HepG2 (cell line): ENCODE measurements around the gene PANK2. TPM values are rescaled to one million over a fixed set of nuclear protein-coding genes. Genes with fewer than 3 reads are reported as not detected.

Experiments
- ADNP ChIP-seq: sonication (generic); formaldehyde crosslinking; IDR thresholded peaks from 2 replicates; pipeline ENCODE4 v1.4.0; 2020; ENCODE audit warnings: missing genetic modification reagents
- CEBPB ChIP-seq: IDR thresholded peaks from 2 replicates; pipeline ENCODE4 v1.6.1; 2011; ENCODE audit warnings: low read depth, low read length, improper control_type of control experiment, borderline replicate concordance
- CEBPG ChIP-seq: IDR thresholded peaks from 2 replicates; pipeline ENCODE4 v1.6.1; 2016
- HDAC1 ChIP-seq: sonication (generic); formaldehyde crosslinking; IDR thresholded peaks from 2 replicates; pipeline ENCODE4 v1.5.1; 2020; ENCODE audit warnings: mild to moderate bottlenecking, missing genetic modification reagents
- HHEX ChIP-seq: IDR thresholded peaks from 2 replicates; pipeline ENCODE4 v1.6.1; 2016; ENCODE audit warnings: control low read depth
- HMGXB4 ChIP-seq, 2 experiments: sonication (generic) in 1 of 2; formaldehyde crosslinking in 1 of 2; IDR thresholded peaks; 2 replicates each; pipeline versions ENCODE4 v1.4.0 to v1.6.1; 2018 to 2020; ENCODE audit warnings: missing genetic modification reagents in 2 of 2, borderline replicate concordance in 1 of 2, low read depth in 1 of 2, mild to moderate bottlenecking in 1 of 2, missing biosample characterization in 1 of 2
- HNF4A ChIP-seq: sonication (generic); formaldehyde crosslinking; IDR thresholded peaks from 2 replicates; pipeline ENCODE4 v1.4.0; 2020; ENCODE audit warnings: missing genetic modification reagents
- HNRNPUL1 ChIP-seq: fragments of 200-400 bp; formaldehyde crosslinking; IDR thresholded peaks from 2 replicates; pipeline ENCODE4 v1.6.1; 2017; ENCODE audit warnings: low read depth, mild to moderate bottlenecking, low read length, moderate library complexity
- KAT2B ChIP-seq: fragments of 150-350 bp; IDR thresholded peaks from 2 replicates; pipeline ENCODE4 v1.6.1; 2014; ENCODE audit warnings: low read depth, low read length, borderline replicate concordance
- KDM1A ChIP-seq: IDR thresholded peaks from 2 replicates; pipeline ENCODE4 v1.6.1; 2016; ENCODE audit warnings: missing compliant biosample characterization
- MAZ ChIP-seq, 2 experiments: sonication (generic) in 1 of 2; formaldehyde crosslinking in 1 of 2; IDR thresholded peaks; 2 replicates each; pipeline versions ENCODE4 v1.5.0 to v1.6.1; 2012 to 2020; ENCODE audit warnings: low read depth in 2 of 2, mild to moderate bottlenecking in 2 of 2, borderline replicate concordance in 1 of 2, improper control_type of control experiment in 1 of 2, low read length in 1 of 2, missing genetic modification reagents in 1 of 2, moderate library complexity in 1 of 2
- MIXL1 ChIP-seq: IDR thresholded peaks from 2 replicates; pipeline ENCODE4 v1.6.1; 2016
- NR0B2 ChIP-seq: sonication (generic); formaldehyde crosslinking; IDR thresholded peaks from 2 replicates; pipeline ENCODE4 v1.4.0; 2020; ENCODE audit warnings: mild to moderate bottlenecking, missing genetic modification reagents
- NR2F6 ChIP-seq, 2 experiments: IDR thresholded peaks; 2 replicates each; pipeline ENCODE4 v1.6.1; 2016; ENCODE audit warnings: antibody characterized with exemption in 1 of 2, mild to moderate bottlenecking in 1 of 2
- RAD21 ChIP-seq: fragments of 450-650 bp; formaldehyde crosslinking; IDR thresholded peaks from 2 replicates; pipeline ENCODE4 v1.5.0; 2020; ENCODE audit warnings: mild to moderate bottlenecking
- TCF7 ChIP-seq: sonication (generic); IDR thresholded peaks from 2 replicates; pipeline ENCODE4 v1.6.1; 2016; ENCODE audit warnings: antibody characterized with exemption, low read depth
- ZFP36L2 ChIP-seq: sonication (generic); formaldehyde crosslinking; IDR thresholded peaks from 2 replicates; pipeline ENCODE4 v1.4.0; 2020; ENCODE audit warnings: missing genetic modification reagents
- ZFP37 ChIP-seq: sonication (generic); formaldehyde crosslinking; IDR thresholded peaks from 2 replicates; pipeline ENCODE4 v1.4.0; 2020; ENCODE audit warnings: missing genetic modification reagents, borderline replicate concordance
- ZKSCAN1 ChIP-seq: fragments of 150-350 bp; IDR thresholded peaks from 2 replicates; pipeline ENCODE4 v1.6.1; 2014; ENCODE audit warnings: low read length
- ZNF335 ChIP-seq: sonication (generic); formaldehyde crosslinking; IDR thresholded peaks from 2 replicates; pipeline ENCODE4 v1.4.0; 2020; ENCODE audit warnings: missing genetic modification reagents
- ZNF619 ChIP-seq: sonication (generic); formaldehyde crosslinking; IDR thresholded peaks from 2 replicates; pipeline ENCODE4 v1.4.0; 2020; ENCODE audit warnings: mild to moderate bottlenecking, missing genetic modification reagents
- ZNF749 ChIP-seq: sonication (generic); formaldehyde crosslinking; IDR thresholded peaks from 2 replicates; pipeline ENCODE4 v1.8.0; 2022; ENCODE audit warnings: mild to moderate bottlenecking, missing genetic modification reagents, moderate library complexity, borderline replicate concordance
- polyA plus RNA-seq, 8 experiments: library from polyadenylated mRNA; depleted of rRNA in 3 of 8; stranded (reverse) in 7 of 8; unstranded in 1 of 8; fragments of >200 nt; fragmentation: Illumina TruSeq in 4 of 8; extraction: Trizol in 4 of 8; gene quantifications; 2 replicates each; pipeline versions ENCODE4 v1.2.1 to v1.2.3, GENCODE V29; 2011 to 2016; ENCODE audit warnings: low read depth in 4 of 8, missing spikeins in 1 of 8, mixed read lengths in 1 of 8; ENCODE audit not compliant: insufficient read depth in 1 of 8
- total RNA-seq, 5 experiments: library from RNA; depleted of rRNA; stranded (reverse); fragments of >200 nt; fragmentation: Illumina TruSeq; extraction: Trizol; gene quantifications; 2 replicates each; pipeline ENCODE4 v1.2.3, GENCODE V29; 2016; ENCODE audit warnings: low read depth in 1 of 5
- TF ChIP-seq, protein P1 (sequence below): IDR thresholded peaks from 2 replicates; pipeline ENCODE4 v1.4.0; 2020; ENCODE audit warnings: mild to moderate bottlenecking, missing genetic modification reagents
- TF ChIP-seq, protein P2 (sequence below): sonication (generic); formaldehyde crosslinking; IDR thresholded peaks from 2 replicates; pipeline ENCODE4 v1.5.1; 2020; ENCODE audit warnings: mild to moderate bottlenecking, missing genetic modification reagents, moderate library complexity

PANK2 gene
- total and polyA plus RNA-seq, 2 of the 13 experiments (the other 11 are each of a cell fraction or from before 2014, with no cell fraction given) = 39.2 to 123 TPM

DNA sequence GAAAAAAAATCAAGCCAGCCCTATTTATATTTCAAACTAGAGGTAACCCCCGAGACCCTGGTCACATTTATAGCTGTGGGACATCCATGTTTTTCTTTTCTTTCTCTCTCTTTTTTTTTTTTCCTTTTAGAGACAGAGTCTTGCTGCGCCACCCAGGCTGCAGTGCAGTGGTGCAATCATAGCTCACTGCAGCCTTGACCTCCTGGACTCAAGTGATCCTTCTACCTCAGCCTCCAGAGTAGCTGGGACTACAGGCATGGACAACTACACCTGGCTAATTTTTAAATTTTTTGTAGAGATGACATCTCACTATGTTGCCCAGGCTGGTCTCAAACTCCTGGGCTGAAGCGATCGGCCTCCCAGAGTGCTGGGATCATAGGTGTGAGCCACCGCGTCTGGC lies 30.5 kb upstream of the PANK2 start (continued):
- TF ChIP-seq NR0B2 (CRISPR knock-in tag) (no peak), RAD21 (CRISPR knock-in tag) (no peak), HMGXB4 (CRISPR knock-in tag; IDR thresholded peaks at IDR 0.05; ENCODE audit: borderline replicate concordance in 1 of 2, low read depth in 1 of 2) (no peak), TCF7 (no peak), ZNF335 (CRISPR knock-in tag) (no peak), HDAC1 (CRISPR knock-in tag) (no peak), KDM1A (CRISPR knock-in tag) (no peak), KAT2B (no peak), NR2F6 (IDR thresholded peaks at IDR 0.05) (no peak), NR2F6 (CRISPR knock-in tag; IDR thresholded peaks at IDR 0.05) (no peak), ZKSCAN1 (no peak), MAZ (IDR thresholded peaks at IDR 0.05; ENCODE audit: borderline replicate concordance, low read depth, low read length) (no peak), MAZ (CRISPR knock-in tag; IDR thresholded peaks at IDR 0.05; ENCODE audit: low read depth) (no peak), ZFP36L2 (CRISPR knock-in tag) (no peak), ADNP (CRISPR knock-in tag) (no peak), CEBPG (peak; percentile 51; the same call in 1 of the 2 replicates), ZNF619 (CRISPR knock-in tag) (no peak), ZNF749 (CRISPR knock-in tag) (no peak), ZFP37 (CRISPR knock-in tag) (no peak), HNF4A (peak; percentile 63), HNRNPUL1 (no peak), MIXL1 (CRISPR knock-in tag) (no peak), HHEX (CRISPR knock-in tag) (no peak), CEBPB (peak; percentile 51; the same call in 1 of the 2 replicates)
- TF ChIP-seq, protein P1, sequence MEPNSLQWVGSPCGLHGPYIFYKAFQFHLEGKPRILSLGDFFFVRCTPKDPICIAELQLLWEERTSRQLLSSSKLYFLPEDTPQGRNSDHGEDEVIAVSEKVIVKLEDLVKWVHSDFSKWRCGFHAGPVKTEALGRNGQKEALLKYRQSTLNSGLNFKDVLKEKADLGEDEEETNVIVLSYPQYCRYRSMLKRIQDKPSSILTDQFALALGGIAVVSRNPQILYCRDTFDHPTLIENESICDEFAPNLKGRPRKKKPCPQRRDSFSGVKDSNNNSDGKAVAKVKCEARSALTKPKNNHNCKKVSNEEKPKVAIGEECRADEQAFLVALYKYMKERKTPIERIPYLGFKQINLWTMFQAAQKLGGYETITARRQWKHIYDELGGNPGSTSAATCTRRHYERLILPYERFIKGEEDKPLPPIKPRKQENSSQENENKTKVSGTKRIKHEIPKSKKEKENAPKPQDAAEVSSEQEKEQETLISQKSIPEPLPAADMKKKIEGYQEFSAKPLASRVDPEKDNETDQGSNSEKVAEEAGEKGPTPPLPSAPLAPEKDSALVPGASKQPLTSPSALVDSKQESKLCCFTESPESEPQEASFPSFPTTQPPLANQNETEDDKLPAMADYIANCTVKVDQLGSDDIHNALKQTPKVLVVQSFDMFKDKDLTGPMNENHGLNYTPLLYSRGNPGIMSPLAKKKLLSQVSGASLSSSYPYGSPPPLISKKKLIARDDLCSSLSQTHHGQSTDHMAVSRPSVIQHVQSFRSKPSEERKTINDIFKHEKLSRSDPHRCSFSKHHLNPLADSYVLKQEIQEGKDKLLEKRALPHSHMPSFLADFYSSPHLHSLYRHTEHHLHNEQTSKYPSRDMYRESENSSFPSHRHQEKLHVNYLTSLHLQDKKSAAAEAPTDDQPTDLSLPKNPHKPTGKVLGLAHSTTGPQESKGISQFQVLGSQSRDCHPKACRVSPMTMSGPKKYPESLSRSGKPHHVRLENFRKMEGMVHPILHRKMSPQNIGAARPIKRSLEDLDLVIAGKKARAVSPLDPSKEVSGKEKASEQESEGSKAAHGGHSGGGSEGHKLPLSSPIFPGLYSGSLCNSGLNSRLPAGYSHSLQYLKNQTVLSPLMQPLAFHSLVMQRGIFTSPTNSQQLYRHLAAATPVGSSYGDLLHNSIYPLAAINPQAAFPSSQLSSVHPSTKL = 0 out of 2 replicates have a peak, but pooled peaks have one; percentile 12
- TF ChIP-seq, protein P2, sequence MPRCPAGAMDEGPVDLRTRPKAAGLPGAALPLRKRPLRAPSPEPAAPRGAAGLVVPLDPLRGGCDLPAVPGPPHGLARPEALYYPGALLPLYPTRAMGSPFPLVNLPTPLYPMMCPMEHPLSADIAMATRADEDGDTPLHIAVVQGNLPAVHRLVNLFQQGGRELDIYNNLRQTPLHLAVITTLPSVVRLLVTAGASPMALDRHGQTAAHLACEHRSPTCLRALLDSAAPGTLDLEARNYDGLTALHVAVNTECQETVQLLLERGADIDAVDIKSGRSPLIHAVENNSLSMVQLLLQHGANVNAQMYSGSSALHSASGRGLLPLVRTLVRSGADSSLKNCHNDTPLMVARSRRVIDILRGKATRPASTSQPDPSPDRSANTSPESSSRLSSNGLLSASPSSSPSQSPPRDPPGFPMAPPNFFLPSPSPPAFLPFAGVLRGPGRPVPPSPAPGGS = no peak
